ENCODE measurements around the gene ANKMY1. TPM values are rescaled to one million over a fixed set of nuclear protein-coding genes. Genes with fewer than 3 reads are reported as not detected.

Gene ANKMY1
- total RNA-seq, 1 donor from 2014 or later, result 20.6 TPM

DNA sequence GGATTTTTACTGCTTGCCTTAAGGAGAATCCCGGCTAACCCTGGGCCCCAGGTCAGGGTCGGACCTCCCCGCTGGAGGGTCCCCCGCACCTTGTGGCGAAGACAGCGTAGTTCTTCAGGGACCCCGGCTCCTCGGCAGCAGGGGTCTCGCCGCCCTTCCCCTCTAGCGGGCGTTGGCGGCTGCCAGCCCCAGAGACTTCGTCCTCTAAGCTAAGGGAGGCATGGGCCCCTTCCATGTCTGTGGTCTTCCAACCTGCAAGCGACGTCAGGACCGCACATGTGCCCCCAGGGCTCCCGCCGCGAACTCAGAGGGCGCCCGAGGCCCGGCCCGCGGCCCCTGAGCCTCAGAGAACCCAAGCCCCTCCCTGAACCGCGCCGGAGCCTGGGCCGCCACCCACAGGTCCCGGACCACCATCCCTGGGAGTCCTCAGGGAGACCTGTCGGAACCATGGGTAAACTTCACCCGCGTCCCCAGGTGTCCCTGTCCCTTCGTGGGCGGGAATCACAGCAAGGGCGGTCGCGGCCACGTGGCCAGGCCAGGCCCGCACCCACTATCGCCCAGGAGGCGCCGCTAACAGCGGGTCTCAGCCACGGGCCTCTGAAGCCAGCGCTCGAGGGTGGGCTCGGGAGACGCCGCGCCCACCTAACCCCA is 562 bp downstream of the ANKMY1 start:
- Histone ChIP-seq H3K4me1 (peaks cover 48% of the 10 kb centered on the region), H3K36me3 (no peaks in the 10 kb centered on the region), H3K27ac (no peak overlapping the region), H3K4me3 (peak overlapping the region; percentile 55 to 56), H3K27me3 (no peaks in the 10 kb centered on the region), H3K9me3 (no peaks in the 10 kb centered on the region)
- intact Hi-C loops (cut with DNase I), result no loop called here
- peak; percentile 58 to 82 for DNase-seq (ENCODE audit: extremely low spot score in 2 of 2)
- TF ChIP-seq POLR2A (IDR thresholded peaks at IDR 0.05), result no peak
- TF ChIP-seq POLR2AphosphoS5 (IDR thresholded peaks at IDR 0.05; ENCODE audit: insufficient read depth in 1 of 2, low read depth in 1 of 2), result no peak
- TF ChIP-seq, protein P1, sequence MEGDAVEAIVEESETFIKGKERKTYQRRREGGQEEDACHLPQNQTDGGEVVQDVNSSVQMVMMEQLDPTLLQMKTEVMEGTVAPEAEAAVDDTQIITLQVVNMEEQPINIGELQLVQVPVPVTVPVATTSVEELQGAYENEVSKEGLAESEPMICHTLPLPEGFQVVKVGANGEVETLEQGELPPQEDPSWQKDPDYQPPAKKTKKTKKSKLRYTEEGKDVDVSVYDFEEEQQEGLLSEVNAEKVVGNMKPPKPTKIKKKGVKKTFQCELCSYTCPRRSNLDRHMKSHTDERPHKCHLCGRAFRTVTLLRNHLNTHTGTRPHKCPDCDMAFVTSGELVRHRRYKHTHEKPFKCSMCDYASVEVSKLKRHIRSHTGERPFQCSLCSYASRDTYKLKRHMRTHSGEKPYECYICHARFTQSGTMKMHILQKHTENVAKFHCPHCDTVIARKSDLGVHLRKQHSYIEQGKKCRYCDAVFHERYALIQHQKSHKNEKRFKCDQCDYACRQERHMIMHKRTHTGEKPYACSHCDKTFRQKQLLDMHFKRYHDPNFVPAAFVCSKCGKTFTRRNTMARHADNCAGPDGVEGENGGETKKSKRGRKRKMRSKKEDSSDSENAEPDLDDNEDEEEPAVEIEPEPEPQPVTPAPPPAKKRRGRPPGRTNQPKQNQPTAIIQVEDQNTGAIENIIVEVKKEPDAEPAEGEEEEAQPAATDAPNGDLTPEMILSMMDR (IDR thresholded peaks at IDR 0.05), result no peak

DNA sequence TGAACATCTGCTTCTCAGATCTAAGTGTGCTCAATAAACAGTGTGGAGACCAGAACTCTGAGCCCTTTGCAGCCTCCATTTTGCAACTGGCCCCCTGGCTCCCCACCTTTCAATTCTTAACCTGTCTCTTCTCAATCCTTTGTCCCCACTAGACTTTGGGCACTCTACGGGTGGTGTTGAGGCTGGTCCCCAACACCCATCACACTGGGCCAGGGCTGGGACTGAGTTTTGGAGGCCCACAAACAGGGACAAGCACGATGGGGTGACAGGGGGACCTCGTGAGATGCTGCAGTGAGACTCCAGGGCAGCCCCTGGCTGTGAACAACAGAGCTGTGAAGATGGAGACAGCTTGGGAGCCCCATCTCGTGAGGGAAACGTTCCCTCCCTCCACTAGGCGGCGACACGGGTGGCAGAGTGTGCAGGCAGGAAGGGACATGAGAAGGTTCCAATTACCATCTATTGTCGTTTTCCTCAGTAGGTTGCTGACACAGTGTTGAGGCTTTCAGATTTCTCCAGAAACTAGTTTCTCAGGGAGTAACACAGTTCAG is 1.2 kb downstream of the ANKMY1 start:
- Histone ChIP-seq H3K27ac (no peak overlapping the region), H3K36me3 (no peaks in the 10 kb centered on the region), H3K9me3 (no peaks in the 10 kb centered on the region), H3K4me1 (peaks cover 42% of the 10 kb centered on the region), H3K4me3 (peak overlapping the region in 1 of 2 donors; percentile 56), H3K27me3 (no peaks in the 10 kb centered on the region)
- TF ChIP-seq POLR2AphosphoS5 (IDR thresholded peaks at IDR 0.05; ENCODE audit: insufficient read depth in 1 of 2, low read depth in 1 of 2), result no peak
- TF ChIP-seq, protein P1 (IDR thresholded peaks at IDR 0.05), result no peak
- no peak for TF ChIP-seq POLR2A (IDR thresholded peaks at IDR 0.05)
- DNase-seq (ENCODE audit: extremely low spot score in 2 of 2), result peak; percentile 27 to 93
- intact Hi-C loops (cut with DNase I), result no loop called here

DNA sequence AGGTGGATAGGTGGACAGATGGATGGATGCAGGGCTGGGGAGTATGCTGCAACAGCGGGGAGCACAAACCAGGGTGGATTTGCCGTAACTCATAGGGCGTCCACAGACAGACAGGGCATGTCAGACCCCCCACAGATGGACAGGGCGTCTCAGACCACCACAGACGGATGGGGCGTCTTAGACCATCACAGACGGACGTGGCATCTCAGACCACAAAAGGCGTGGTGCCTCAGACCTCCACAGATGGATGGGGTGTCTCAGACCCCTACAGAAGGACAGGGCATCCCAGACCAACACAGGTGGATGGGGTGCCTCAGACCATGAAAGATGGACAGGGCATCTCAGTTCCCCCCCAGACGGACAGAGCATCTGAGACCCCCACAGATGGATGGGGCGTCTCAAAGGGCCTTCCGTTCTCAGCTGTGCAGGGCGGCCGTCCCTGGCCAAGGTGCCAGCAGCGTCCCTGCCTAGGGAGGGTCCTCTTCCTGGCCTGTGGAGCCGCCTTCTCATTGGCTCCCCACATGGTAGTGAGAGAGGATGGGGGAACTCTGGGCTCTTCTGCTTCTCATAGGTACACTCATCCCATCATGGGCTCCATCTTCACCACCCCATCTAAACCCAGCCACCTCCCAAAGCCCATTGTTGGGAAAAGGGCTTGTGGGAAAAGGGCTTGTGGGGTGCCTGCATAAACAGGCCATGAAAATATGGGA is 2.1 kb downstream of the ANKMY1 start:
- H3K9me3 ChIP-seq, result no peaks in the 10 kb centered on the region
- no peak overlapping the region for H3K4me3 ChIP-seq
- H3K36me3 ChIP-seq, result peaks cover 0 to 7% of the 10 kb centered on the region in 2 donors
- H3K27me3 ChIP-seq, result no peaks in the 10 kb centered on the region
- peak in 1 of 2 donors; percentile 77 for DNase-seq (ENCODE audit: extremely low spot score in 2 of 2)
- TF ChIP-seq POLR2AphosphoS5 (IDR thresholded peaks at IDR 0.05; ENCODE audit: insufficient read depth in 1 of 2, low read depth in 1 of 2), result no peak
- no peak for TF ChIP-seq POLR2A (IDR thresholded peaks at IDR 0.05)
- TF ChIP-seq, protein P1 (IDR thresholded peaks at IDR 0.05), result no peak
- peaks cover 37% of the 10 kb centered on the region for H3K4me1 ChIP-seq
- intact Hi-C loops (cut with DNase I), result no loop called here
- H3K27ac ChIP-seq, result no peak overlapping the region

DNA sequence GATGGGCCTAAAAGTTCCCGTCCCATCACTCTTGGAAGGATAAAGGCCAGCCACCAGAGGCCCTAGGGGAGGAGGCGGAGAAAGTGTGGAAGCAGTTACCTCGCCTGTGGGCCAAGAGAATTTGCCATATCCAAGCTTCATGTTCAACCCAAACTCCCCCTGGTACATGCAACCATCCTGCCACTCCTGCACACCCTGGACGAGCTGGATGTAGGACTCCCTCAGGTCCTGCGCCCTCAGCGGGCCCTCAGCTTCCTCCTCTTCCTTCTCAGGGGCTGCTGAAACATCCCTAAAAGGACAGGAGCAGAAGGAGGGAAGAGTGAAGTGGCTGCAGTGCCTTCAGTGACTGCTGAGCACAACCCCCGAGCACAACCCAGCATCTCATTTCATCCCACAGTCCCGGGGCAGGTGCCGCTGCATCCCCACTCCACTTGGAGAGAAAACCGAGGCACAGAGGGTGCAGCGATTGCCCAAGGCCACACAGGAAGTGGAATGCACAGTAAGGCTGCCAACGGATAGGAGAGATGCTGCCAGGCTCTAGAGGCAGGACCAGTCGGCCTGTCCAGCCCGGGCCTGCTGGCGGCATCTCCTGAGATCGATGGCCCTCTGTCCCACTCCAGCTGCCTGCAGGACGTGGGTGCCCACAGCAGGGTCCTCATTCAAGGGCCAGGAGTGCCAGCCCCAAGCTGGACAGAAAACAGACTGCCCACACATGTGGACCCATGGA is 2.9 kb downstream of the ANKMY1 start:
- intact Hi-C loops (cut with DNase I), result no loop called here
- Histone ChIP-seq H3K27me3 (no peaks in the 10 kb centered on the region), H3K36me3 (peaks cover 0 to 9% of the 10 kb centered on the region in 2 donors), H3K27ac (no peak overlapping the region), H3K9me3 (no peaks in the 10 kb centered on the region), H3K4me3 (no peak overlapping the region), H3K4me1 (peaks cover 35% of the 10 kb centered on the region)
- no peak for TF ChIP-seq POLR2AphosphoS5 (IDR thresholded peaks at IDR 0.05; ENCODE audit: insufficient read depth in 1 of 2, low read depth in 1 of 2)
- TF ChIP-seq, protein P1 (IDR thresholded peaks at IDR 0.05), result no peak
- no peak for TF ChIP-seq POLR2A (IDR thresholded peaks at IDR 0.05)
- DNase-seq (ENCODE audit: extremely low spot score in 2 of 2), result peak; percentile 70 to 71

Data from vagina (tissue), 2 donors.